OCI-LY1 (cell line): ENCODE measurements around the gene RNF212.

Experiments
- H2AFZ ChIP-seq: fragments of 200-600 bp; sonication (generic), shearing (Covaris generic); 2 replicates; pipeline ENCODE4 v1.6.0; 2014; ENCODE audit warnings: antibody characterized with exemption, mild to moderate bottlenecking, low read length
- H3F3A ChIP-seq: fragments of 200-600 bp; sonication (generic), shearing (Covaris generic); 2 replicates; pipeline ENCODE4 v1.6.0; 2014; ENCODE audit warnings: mild to moderate bottlenecking, antibody characterized with exemption, low read length, moderate library complexity; ENCODE audit not compliant: insufficient read depth
- H3K27ac ChIP-seq: fragments of 200-600 bp; sonication (generic); 2 replicates; pipeline ENCODE4 v1.5.1; 2014; ENCODE audit warnings: low read length, mixed run types, mild to moderate bottlenecking, low read depth; ENCODE audit not compliant: poor library complexity, severe bottlenecking
- H3K27me3 ChIP-seq: fragments of 200-600 bp; sonication (generic); 2 replicates; pipeline ENCODE4 v1.6.0; 2014; ENCODE audit warnings: antibody characterized with exemption, mild to moderate bottlenecking, low read length, moderate library complexity; ENCODE audit not compliant: insufficient read depth
- H3K36me3 ChIP-seq: fragments of 200-600 bp; sonication (generic); 2 replicates; pipeline ENCODE4 v1.6.1; 2014; ENCODE audit warnings: mild to moderate bottlenecking, antibody characterized with exemption, low read length, moderate library complexity, mixed read lengths; ENCODE audit not compliant: insufficient read depth
- H3K4me1 ChIP-seq: fragments of 200-600 bp; sonication (generic); 2 replicates; pipeline ENCODE4 v1.5.1; 2014; ENCODE audit warnings: mild to moderate bottlenecking, low read length, moderate library complexity; ENCODE audit not compliant: insufficient read depth, severe bottlenecking
- H3K4me2 ChIP-seq: fragments of 200-600 bp; sonication (generic), shearing (Covaris generic); 2 replicates; pipeline ENCODE4 v1.6.1; 2014; ENCODE audit warnings: low read length
- H3K4me3 ChIP-seq: fragments of 200-600 bp; sonication (generic); 2 replicates; pipeline ENCODE4 v1.5.1; 2014; ENCODE audit warnings: low read length, low read depth, mild to moderate bottlenecking, mixed read lengths; ENCODE audit not compliant: poor library complexity, severe bottlenecking
- H3K79me2 ChIP-seq: fragments of 200-600 bp; shearing (Covaris generic); 2 replicates; pipeline ENCODE4 v1.6.1; 2016; ENCODE audit warnings: mixed run types, low read length, mixed read lengths; ENCODE audit not compliant: insufficient read depth
- H3K9ac ChIP-seq: fragments of 200-600 bp; sonication (generic), shearing (Covaris generic); 2 replicates; pipeline ENCODE4 v1.6.1; 2014; ENCODE audit warnings: mild to moderate bottlenecking, low read length, mixed read lengths
- H3K9me2 ChIP-seq: fragments of 200-600 bp; sonication (generic), shearing (Covaris generic); 2 replicates; pipeline ENCODE4 v1.6.1; 2014; ENCODE audit warnings: low read depth, mild to moderate bottlenecking, low read length, mixed read lengths
- H3K9me3 ChIP-seq: fragments of 200-600 bp; shearing (Covaris generic); 2 replicates; pipeline ENCODE4 v1.6.1; 2014; ENCODE audit warnings: low read length, mixed read lengths
- H4K20me1 ChIP-seq: fragments of 200-600 bp; sonication (generic), shearing (Covaris generic); 2 replicates; pipeline ENCODE4 v1.6.0; 2016; ENCODE audit warnings: mild to moderate bottlenecking, low read length; ENCODE audit not compliant: insufficient read depth
- CTCF ChIP-seq: fragments of 200-600 bp; sonication (generic), shearing (Covaris generic); IDR thresholded peaks from 2 replicates; pipeline ENCODE4 v1.5.1; 2017; ENCODE audit warnings: mild to moderate bottlenecking, antibody characterized with exemption, low read length, moderate library complexity, mixed read lengths
- EZH2 ChIP-seq: fragments of 200-600 bp; sonication (generic), shearing (Covaris generic); IDR thresholded peaks from 2 replicates; pipeline ENCODE4 v1.8.0; 2017; ENCODE audit warnings: borderline replicate concordance, mixed run types, mild to moderate bottlenecking, antibody characterized with exemption, low read length, moderate library complexity, mixed read lengths

Gene RNF212

GRCh38 chr4:1078490-1078889 is 34.9 kb downstream of the RNF212 start:
- H4K20me1 ChIP-seq, result no peaks in the 10 kb centered on the region
- H3K9ac ChIP-seq, result no peak overlapping the region
- H3K27ac ChIP-seq, result no peak overlapping the region
- H3K79me2 ChIP-seq, result no peaks in the 10 kb centered on the region
- no peak for TF ChIP-seq CTCF
- TF ChIP-seq EZH2, result no peak
- H3K4me3 ChIP-seq, result no peak overlapping the region
- H3K4me1 ChIP-seq, result no peaks in the 10 kb centered on the region
- H3K36me3 ChIP-seq, result no peaks in the 10 kb centered on the region
- H3K27me3 ChIP-seq, result no peaks in the 10 kb centered on the region
- H3K9me3 ChIP-seq, result no peaks in the 10 kb centered on the region
- H3F3A ChIP-seq, result no peaks in the 10 kb centered on the region
- H3K4me2 ChIP-seq, result no peak overlapping the region
- no peaks in the 10 kb centered on the region for H3K9me2 ChIP-seq
- no peak overlapping the region for H2AFZ ChIP-seq

GRCh38 chr4:1077711-1078477 is 35.5 kb downstream of the RNF212 start:
- no peak overlapping the region for H2AFZ ChIP-seq
- TF ChIP-seq EZH2 (no peak), CTCF (no peak)
- H3K9ac ChIP-seq, result no peak overlapping the region
- no peak overlapping the region for H3K4me2 ChIP-seq
- no peaks in the 10 kb centered on the region for H3F3A ChIP-seq
- H3K9me2 ChIP-seq, result no peaks in the 10 kb centered on the region
- H3K4me1 ChIP-seq, result no peaks in the 10 kb centered on the region
- no peaks in the 10 kb centered on the region for H3K79me2 ChIP-seq
- H3K4me3 ChIP-seq, result no peak overlapping the region
- H3K36me3 ChIP-seq, result no peaks in the 10 kb centered on the region
- H4K20me1 ChIP-seq, result no peaks in the 10 kb centered on the region
- H3K27me3 ChIP-seq, result no peaks in the 10 kb centered on the region
- no peak overlapping the region for H3K27ac ChIP-seq
- no peaks in the 10 kb centered on the region for H3K9me3 ChIP-seq

GRCh38 chr4:1075809-1076699 is 37.3 kb downstream of the RNF212 start:
- H3K27me3 ChIP-seq, result no peaks in the 10 kb centered on the region
- H3F3A ChIP-seq, result no peaks in the 10 kb centered on the region
- no peaks in the 10 kb centered on the region for H3K79me2 ChIP-seq
- H4K20me1 ChIP-seq, result no peaks in the 10 kb centered on the region
- no peak overlapping the region for H2AFZ ChIP-seq
- no peak overlapping the region for H3K9ac ChIP-seq
- H3K27ac ChIP-seq, result no peak overlapping the region
- no peaks in the 10 kb centered on the region for H3K9me3 ChIP-seq
- no peaks in the 10 kb centered on the region for H3K36me3 ChIP-seq
- H3K9me2 ChIP-seq, result no peaks in the 10 kb centered on the region
- TF ChIP-seq EZH2, result no peak
- TF ChIP-seq CTCF, result no peak
- no peak overlapping the region for H3K4me2 ChIP-seq
- no peaks in the 10 kb centered on the region for H3K4me1 ChIP-seq
- H3K4me3 ChIP-seq, result no peak overlapping the region
